Osteocyte (in vitro differentiated cells): ENCODE data around the gene MAPT. TPM values are rescaled to one million over a fixed set of nuclear protein-coding genes. Genes with fewer than 3 reads are reported as not detected.

Source experiments
- DNase-seq: peaks from one replicate; pipeline ENCODE4 v3.0.0; 2021; ENCODE audit warnings: mixed read lengths; ENCODE audit not compliant: unreplicated experiment; ENCODE audit errors: extremely low spot score
- H3K27ac Mint-ChIP-seq: one replicate; pipeline ENCODE4 v1.8.0; 2021; ENCODE audit warnings: mild to moderate bottlenecking, mixed read lengths; ENCODE audit not compliant: unreplicated experiment
- H3K27me3 Mint-ChIP-seq: one replicate; pipeline ENCODE4 v1.8.0; 2021; ENCODE audit warnings: mixed read lengths; ENCODE audit not compliant: unreplicated experiment
- H3K36me3 Mint-ChIP-seq: one replicate; pipeline ENCODE4 v1.8.0; 2021; ENCODE audit warnings: mixed read lengths; ENCODE audit not compliant: unreplicated experiment
- H3K4me1 Mint-ChIP-seq: one replicate; pipeline ENCODE4 v1.8.0; 2021; ENCODE audit warnings: mixed read lengths; ENCODE audit not compliant: unreplicated experiment
- H3K4me3 Mint-ChIP-seq: one replicate; pipeline ENCODE4 v1.8.0; 2021; ENCODE audit warnings: mild to moderate bottlenecking, moderate library complexity, mixed read lengths; ENCODE audit not compliant: unreplicated experiment
- H3K9me3 Mint-ChIP-seq: one replicate; pipeline ENCODE4 v1.8.0; 2021; ENCODE audit warnings: mixed read lengths; ENCODE audit not compliant: unreplicated experiment
- CTCF ChIP-seq: fragments of 200-600 bp; sonication (generic); IDR thresholded peaks from 2 replicates; pipeline ENCODE4 v1.5.0; 2021; ENCODE audit warnings: antibody characterized with exemption, mild to moderate bottlenecking, moderate library complexity
- long read RNA-seq: library from polyadenylated mRNA; unstranded; transcript quantifications from one replicate; pipeline ENCODE4 v2.0.0, GENCODE V29; 2021
- total RNA-seq: library from RNA; stranded (reverse); gene quantifications from 2 replicates; pipeline ENCODE4 v1.2.1, GENCODE V29; 2021

MAPT gene
- 1.1 and 1.6 TPM in 2 replicates for total RNA-seq
- long read RNA-seq, result 0 reads

GRCh38 chr17:45894022-45894784 is at the start of gene MAPT:
MAPT (plus strand) TSS chr17:45894554; CDS start chr17:45962338, 67,784 bp downstream.
- no peaks in the 10 kb centered on the region for H3K9me3 Mint-ChIP-seq
- peak within 1 kb of the TSS; percentile 57 for H3K27ac Mint-ChIP-seq
- TF ChIP-seq CTCF, result peak; percentile 99
- peaks cover 57% of the 10 kb centered on the region for H3K27me3 Mint-ChIP-seq
- DNase-seq, result peak; percentile 97
- H3K4me3 Mint-ChIP-seq, result peak within 1 kb of the TSS; percentile 73
- H3K4me1 Mint-ChIP-seq, result peaks cover 12% of the 10 kb centered on the region
- H3K36me3 Mint-ChIP-seq, result no peaks in the 10 kb centered on the region

GRCh38 chr17:45844695-45845375 is 49.5 kb upstream of the MAPT start, which contains the start of gene SPPL2C:
SPPL2C (plus strand) TSS chr17:45844881; CDS start chr17:45844907, 26 bp downstream.
- DNase-seq, result no peak
- H3K36me3 Mint-ChIP-seq, result no peaks in the 10 kb centered on the region
- no peak within 1 kb of the TSS for H3K4me3 Mint-ChIP-seq
- peaks cover 12% of the 10 kb centered on the region for H3K27me3 Mint-ChIP-seq
- H3K9me3 Mint-ChIP-seq, result no peaks in the 10 kb centered on the region
- no peaks in the 10 kb centered on the region for H3K4me1 Mint-ChIP-seq
- H3K27ac Mint-ChIP-seq, result no peak within 1 kb of the TSS
- TF ChIP-seq CTCF, result no peak

GRCh38 chr17:45845376-45846185 is 48.8 kb upstream of the MAPT start:
- Mint-ChIP-seq H3K27me3 (peaks cover 12% of the 10 kb centered on the region), H3K4me1 (no peaks in the 10 kb centered on the region), H3K9me3 (no peaks in the 10 kb centered on the region), H3K36me3 (no peaks in the 10 kb centered on the region), H3K4me3 (no peak overlapping the region), H3K27ac (no peak overlapping the region)
- TF ChIP-seq CTCF, result no peak
- DNase-seq, result no peak

- DNase-seq, result no peak
- Mint-ChIP-seq H3K9me3 (no peaks in the 10 kb centered on the region), H3K4me3 (no peak overlapping the region), H3K27ac (no peak overlapping the region), H3K36me3 (no peaks in the 10 kb centered on the region), H3K27me3 (peaks cover 10% of the 10 kb centered on the region), H3K4me1 (no peaks in the 10 kb centered on the region)
- no peak for TF ChIP-seq CTCF
Measured at GRCh38 chr17:45846223-45846622, 48.1 kb upstream of the MAPT start.
